Effector CD4-positive, alpha-beta T cell (primary cell): ENCODE data around the gene RELN.

Experiments
- DNase-seq: peaks from one replicate; pipeline ENCODE4 v3.0.0-alpha.2; 2020

RELN gene

DNA sequence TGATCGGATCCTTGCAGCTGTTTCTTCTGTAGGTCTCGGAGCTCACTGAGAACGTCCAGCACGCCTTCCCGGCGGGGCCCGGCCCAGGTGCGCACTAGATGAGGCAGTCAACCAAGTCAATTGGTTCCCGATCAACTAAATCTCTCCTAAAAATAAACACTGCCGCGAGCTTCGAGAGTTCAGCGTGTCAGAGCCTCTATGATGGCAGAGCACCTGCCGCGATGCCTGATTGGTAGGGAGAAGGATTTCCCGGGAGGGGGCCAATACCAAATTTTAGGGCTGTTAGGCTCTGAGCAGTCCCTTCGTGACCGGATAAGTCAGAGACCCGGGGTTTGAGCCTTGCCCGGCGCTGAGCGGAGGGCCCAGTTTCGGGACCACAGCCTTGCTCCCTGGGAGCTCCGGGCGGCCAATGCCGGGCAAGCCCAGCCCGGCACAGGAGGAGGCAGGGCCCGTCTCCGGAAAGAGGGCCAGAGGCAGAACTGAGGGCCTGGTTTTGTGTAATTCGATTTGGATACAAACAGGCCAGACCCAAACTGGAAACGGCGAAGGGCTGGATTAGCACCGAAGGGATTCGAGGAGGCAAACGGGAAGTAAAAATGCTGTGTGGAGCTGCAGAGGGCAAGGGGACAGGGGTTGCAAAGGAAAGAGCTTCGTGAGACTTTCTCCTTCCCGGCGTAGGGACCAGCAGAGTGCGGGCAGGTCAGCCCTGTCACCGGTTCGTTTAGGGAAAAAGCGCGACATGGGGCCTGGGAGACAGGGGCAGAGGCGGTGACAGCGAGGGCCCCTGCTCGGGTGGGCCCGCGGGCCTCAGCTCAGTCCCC is 544.0 kb downstream of the RELN start:
- no peak for DNase-seq

DNA sequence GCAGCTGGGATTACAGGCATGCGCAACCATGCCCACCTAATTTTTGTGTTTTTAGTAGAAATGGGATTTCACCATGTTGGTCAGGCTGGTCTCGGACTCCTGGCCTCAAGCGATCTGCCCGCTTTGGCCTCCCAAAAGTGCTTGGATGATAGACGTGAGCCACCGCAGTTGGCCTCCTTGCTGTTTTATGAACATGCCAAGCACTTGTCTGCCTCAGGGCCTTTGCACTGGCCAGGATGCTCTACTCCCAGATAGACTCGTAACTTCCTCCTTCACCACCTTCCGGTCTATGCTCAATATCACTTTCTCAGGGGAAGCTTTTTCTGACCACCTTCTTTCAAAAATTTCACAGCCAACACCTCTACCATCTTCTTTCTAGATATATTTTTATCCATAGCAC is 549.8 kb downstream of the RELN start:
- no peak for DNase-seq

DNA sequence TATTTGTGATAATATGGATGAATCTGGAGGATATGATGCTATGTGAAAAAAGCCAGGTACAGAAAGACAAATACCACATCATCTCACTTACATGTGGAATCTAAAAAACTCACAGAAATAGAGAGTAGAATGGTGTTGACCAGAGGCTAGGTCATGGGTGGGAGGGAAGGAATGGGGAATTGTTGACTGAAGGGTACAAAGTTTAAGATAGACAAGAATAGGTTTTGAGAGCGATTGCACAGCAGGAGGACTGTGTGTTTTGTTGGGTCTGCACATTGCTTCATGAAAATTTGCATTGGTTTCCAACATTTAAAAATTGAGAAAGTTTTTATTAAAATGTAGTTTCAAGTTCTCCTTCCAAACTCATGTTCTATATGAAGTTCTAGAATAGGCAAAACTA is 551.8 kb downstream of the RELN start:
- no peak for DNase-seq

DNA sequence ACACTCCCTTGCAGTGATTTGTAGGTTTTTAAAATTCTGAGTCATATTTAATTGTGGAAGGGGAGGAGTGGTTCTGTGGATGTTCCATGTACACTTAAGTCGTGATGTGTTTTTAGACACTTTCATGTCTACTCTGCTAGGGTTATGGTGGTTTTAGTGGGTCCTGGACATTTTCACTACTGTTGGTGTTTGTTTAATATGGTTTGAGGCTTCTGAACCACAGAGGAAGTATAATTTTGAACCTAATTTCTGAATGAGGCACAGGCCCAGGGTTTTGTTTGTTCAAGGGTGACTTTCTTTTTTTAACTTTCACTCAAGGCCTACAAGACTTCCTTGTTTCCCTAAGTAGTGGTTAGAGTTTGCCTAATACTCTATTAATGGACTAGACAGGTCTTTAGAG is 556.7 kb downstream of the RELN start:
- DNase-seq: no peak

DNA sequence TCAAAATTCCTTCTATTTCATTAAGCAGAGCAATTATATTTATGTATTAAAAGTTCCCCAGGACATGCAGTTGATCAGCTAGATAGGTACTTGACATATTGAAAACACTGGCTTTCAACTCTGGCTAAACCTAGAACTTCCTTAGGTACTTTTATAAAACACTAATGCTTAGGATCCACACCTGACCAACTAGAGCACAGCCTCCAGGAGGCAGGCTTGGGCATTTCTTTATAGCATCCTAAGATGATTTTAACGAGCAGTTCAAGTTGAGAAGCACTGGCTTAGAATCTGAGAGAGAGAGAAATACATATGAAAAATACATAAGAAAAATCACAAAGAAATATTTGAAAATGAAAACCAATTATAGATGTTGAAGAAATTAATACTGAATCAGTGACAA is 564.3 kb downstream of the RELN start:
- DNase-seq: no peak

DNA sequence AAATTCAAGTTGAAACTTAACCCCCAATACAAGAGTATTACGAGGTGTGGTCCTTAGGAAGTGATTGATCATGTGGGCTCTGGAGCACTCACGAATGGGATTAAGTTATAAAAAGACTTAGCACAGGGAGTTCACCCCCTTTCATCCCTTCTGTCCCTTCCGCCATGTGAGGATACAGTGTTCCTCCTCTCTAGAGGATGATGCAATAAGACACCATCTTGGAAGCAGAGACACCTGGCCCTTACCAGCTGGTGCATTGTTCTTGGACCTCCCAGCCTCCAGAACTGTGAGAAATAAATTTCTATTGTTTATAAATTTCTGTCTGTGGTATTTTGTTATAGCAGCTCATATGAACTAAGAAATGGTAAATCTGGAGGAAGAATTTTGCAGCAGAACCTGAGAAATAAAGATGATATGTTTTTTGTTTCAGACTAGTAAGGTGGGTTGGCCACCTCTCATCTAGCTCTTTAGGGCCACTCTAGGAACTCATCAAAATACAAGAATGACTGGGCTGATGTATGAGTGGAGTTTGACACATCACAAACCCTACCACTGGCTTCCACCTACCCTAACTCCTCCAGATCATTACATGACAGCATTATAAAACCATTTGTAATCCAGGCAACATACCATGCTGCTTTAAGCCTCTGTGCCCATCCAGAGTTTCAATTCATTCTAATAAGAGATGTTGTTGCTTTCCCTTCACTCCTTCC is 565.8 kb downstream of the RELN start:
- no peak for DNase-seq
